Upper lobe of left lung (tissue), 4 donors: ENCODE results near the gene MS4A10.

Experiments
- EP300 ChIP-seq, 4 donors: sonication (generic); formaldehyde crosslinking; IDR thresholded peaks; one replicate each; pipeline ENCODE4 v1.5.1; 2017; ENCODE audit warnings: antibody characterized with exemption in 4 of 4, control low read depth in 2 of 4
- POLR2A ChIP-seq, 4 donors: fragments of 450-650 bp; IDR thresholded peaks; one replicate each; pipeline ENCODE4 v1.5.1; 2016 to 2017; ENCODE audit warnings: antibody characterized with exemption in 4 of 4, mild to moderate bottlenecking in 2 of 4
- POLR2AphosphoS5 ChIP-seq, 2 donors: sonication (generic); formaldehyde crosslinking; IDR thresholded peaks; one replicate each; pipeline ENCODE4 v1.5.1; 2017; ENCODE audit warnings: antibody characterized with exemption in 2 of 2
- TF ChIP-seq, protein P1 (sequence below), 6 experiments: fragments of 450-650 bp in 4 of 6; fragments of 200-600 bp in 2 of 6; sonication (generic) in 2 of 6; IDR thresholded peaks; one replicate each; pipeline ENCODE4 v1.5.1; 2016 to 2019; ENCODE audit warnings: antibody characterized with exemption in 6 of 6

DNA sequence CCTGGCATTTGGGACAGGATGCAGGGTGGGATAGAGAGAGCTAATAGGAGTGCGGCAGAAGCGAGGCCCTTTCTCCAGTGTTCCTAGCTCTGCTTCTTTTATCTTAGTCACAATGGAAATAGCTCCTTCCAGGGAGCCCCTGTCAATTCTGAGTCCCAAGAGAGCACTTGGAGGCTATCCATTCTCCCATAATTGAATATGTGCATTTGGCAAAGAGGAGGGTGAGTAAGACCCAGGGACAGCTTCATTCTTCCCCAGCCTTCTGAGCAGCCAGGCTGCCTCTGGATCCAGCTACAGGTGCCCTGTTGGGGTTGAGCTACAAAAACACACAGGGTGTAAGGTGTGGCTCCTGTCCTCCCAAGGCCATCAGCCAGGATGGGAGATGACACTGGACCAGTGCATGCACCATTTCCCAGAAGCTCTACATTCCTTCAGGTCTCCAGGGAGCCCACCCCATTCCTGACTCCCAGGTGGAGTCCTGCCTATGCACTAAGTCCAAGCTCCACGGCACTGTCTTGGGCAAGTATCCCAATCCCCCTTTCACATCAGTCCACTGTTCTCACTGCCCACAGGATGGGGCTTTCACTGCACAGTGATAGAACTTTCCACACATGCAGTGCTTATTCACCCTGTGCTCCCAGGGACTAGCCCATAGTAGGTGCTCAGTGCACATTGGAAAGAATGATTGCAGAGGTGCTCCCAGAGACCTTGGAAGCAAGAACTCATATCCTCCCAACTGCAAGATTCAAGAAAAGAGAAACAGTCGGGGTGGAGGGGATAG is 6.2 kb downstream of the MS4A10 start:
- TF ChIP-seq, protein P1, sequence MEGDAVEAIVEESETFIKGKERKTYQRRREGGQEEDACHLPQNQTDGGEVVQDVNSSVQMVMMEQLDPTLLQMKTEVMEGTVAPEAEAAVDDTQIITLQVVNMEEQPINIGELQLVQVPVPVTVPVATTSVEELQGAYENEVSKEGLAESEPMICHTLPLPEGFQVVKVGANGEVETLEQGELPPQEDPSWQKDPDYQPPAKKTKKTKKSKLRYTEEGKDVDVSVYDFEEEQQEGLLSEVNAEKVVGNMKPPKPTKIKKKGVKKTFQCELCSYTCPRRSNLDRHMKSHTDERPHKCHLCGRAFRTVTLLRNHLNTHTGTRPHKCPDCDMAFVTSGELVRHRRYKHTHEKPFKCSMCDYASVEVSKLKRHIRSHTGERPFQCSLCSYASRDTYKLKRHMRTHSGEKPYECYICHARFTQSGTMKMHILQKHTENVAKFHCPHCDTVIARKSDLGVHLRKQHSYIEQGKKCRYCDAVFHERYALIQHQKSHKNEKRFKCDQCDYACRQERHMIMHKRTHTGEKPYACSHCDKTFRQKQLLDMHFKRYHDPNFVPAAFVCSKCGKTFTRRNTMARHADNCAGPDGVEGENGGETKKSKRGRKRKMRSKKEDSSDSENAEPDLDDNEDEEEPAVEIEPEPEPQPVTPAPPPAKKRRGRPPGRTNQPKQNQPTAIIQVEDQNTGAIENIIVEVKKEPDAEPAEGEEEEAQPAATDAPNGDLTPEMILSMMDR (IDR thresholded peaks at IDR 0.05) = no peak
- no peak for TF ChIP-seq POLR2A (IDR thresholded peaks at IDR 0.05)
- TF ChIP-seq EP300 (IDR thresholded peaks at IDR 0.05) = no peak
- no peak for TF ChIP-seq POLR2AphosphoS5 (IDR thresholded peaks at IDR 0.05)
